Brain microvascular endothelial cell (primary cell): ENCODE results near the gene TRABD.
"Not testable (repeated sequence)": the region's sequence is repeated elsewhere in the genome, so short reads cannot be mapped to it uniquely, and the experiment has no call there.

Source experiments
- DNase-seq: peaks from one replicate; pipeline ENCODE4 v3.0.0-alpha.2; 2020
- H3K27ac ChIP-seq: fragments of 250-450 bp; sonication (Bioruptor Pico); 2 replicates; pipeline ENCODE4 v1.5.1; 2020; ENCODE audit warnings: mild to moderate bottlenecking, moderate library complexity
- H3K27me3 ChIP-seq: fragments of 250-450 bp; sonication (Bioruptor Pico); replicated peaks from 2 replicates; pipeline ENCODE4 v1.5.1; 2020; ENCODE audit warnings: mild to moderate bottlenecking
- H3K36me3 ChIP-seq: fragments of 250-450 bp; sonication (Bioruptor Pico); replicated peaks from 2 replicates; pipeline ENCODE4 v1.5.1; 2020; ENCODE audit warnings: mild to moderate bottlenecking
- H3K4me3 ChIP-seq: 2 replicates; pipeline ENCODE4 v1.5.1; 2011; ENCODE audit warnings: low read depth, mild to moderate bottlenecking, control low read depth, low read length, moderate library complexity
- CTCF ChIP-seq: IDR thresholded peaks from 2 replicates; pipeline ENCODE4 v1.5.1; 2011; ENCODE audit warnings: low read depth, mild to moderate bottlenecking, moderate library complexity, low read length, control low read depth, inconsistent platforms; ENCODE audit errors: missing control alignments
- in situ Hi-C: cut with HindIII; loops from 2 replicates; pipeline ENCODE4 v1.10.0; 2017; ENCODE audit warnings: low sequenced_read_pairs, low pct_ligation_motif_present

The TRABD gene

GRCh38 chr22:50202130-50202666, 16.5 kb downstream of the TRABD start:
- H3K36me3 ChIP-seq, result peaks cover 20% of the 10 kb centered on the region
- H3K4me3 ChIP-seq, result peak overlapping the region; percentile 66
- no peak overlapping the region for H3K27ac ChIP-seq
- no peaks in the 10 kb centered on the region for H3K27me3 ChIP-seq
- no peak for DNase-seq
- no peak for TF ChIP-seq CTCF
- in situ Hi-C loops, result no loop called here

GRCh38 chr22:50203288-50203687, 17.6 kb downstream of the TRABD start:
- H3K27ac ChIP-seq, result no peak overlapping the region
- H3K4me3 ChIP-seq, result no peak overlapping the region
- DNase-seq, result no peak
- TF ChIP-seq CTCF, result no peak
- H3K27me3 ChIP-seq, result no peaks in the 10 kb centered on the region
- peaks cover 14% of the 10 kb centered on the region for H3K36me3 ChIP-seq
- in situ Hi-C loops, result no loop called here

GRCh38 chr22:50204571-50204970, 18.9 kb downstream of the TRABD start:
- in situ Hi-C loops, result no loop called here
- no peak overlapping the region for H3K4me3 ChIP-seq
- TF ChIP-seq CTCF, result no peak
- H3K27ac ChIP-seq, result no peak overlapping the region
- H3K27me3 ChIP-seq, result no peaks in the 10 kb centered on the region
- no peak for DNase-seq
- H3K36me3 ChIP-seq, result peaks cover 15% of the 10 kb centered on the region

- DNase-seq, in situ Hi-C loops, H3K27ac ChIP-seq, H3K4me3 ChIP-seq, H3K27me3 ChIP-seq: not testable (repeated sequence)
- H3K36me3 ChIP-seq, result peaks cover 15% of the 10 kb centered on the region
Measured at GRCh38 chr22:50204998-50205397, 19.3 kb downstream of the TRABD start.

- Histone ChIP-seq H3K27me3 (no peaks in the 10 kb centered on the region), H3K4me3 (no peak overlapping the region), H3K36me3 (peaks cover 21% of the 10 kb centered on the region), H3K27ac (no peak overlapping the region)
- DNase-seq, result no peak
- no peak for TF ChIP-seq CTCF
- in situ Hi-C loops, result no loop called here
Measured at GRCh38 chr22:50205781-50206569, 20.3 kb downstream of the TRABD start.

GRCh38 chr22:50206599-50206998, 20.9 kb downstream of the TRABD start:
- Histone ChIP-seq H3K4me3 (no peak overlapping the region), H3K36me3 (peaks cover 25% of the 10 kb centered on the region), H3K27me3 (no peaks in the 10 kb centered on the region), H3K27ac (no peak overlapping the region)
- peak; percentile 28 for DNase-seq
- peak; percentile 72 for TF ChIP-seq CTCF
- in situ Hi-C loops, result no loop called here
